Hepatocyte (in vitro differentiated cells): ENCODE results near the gene UNC93B1. TPM values are rescaled to one million over a fixed set of nuclear protein-coding genes. Genes with fewer than 3 reads are reported as not detected.

ENCODE experiments used
- DNase-seq: peaks from one replicate; pipeline ENCODE4 v3.0.0-alpha.2; 2016; ENCODE audit warnings: low spot score
- H2AFZ ChIP-seq: fragments of 200-600 bp; sonication (generic); 2 replicates; pipeline ENCODE4 v1.6.0; 2016; ENCODE audit warnings: antibody characterized with exemption, mild to moderate bottlenecking
- H3K27ac ChIP-seq: fragments of 200-600 bp; sonication (generic); 2 replicates; pipeline ENCODE4 v1.5.1; 2016; ENCODE audit warnings: mild to moderate bottlenecking
- H3K27me3 ChIP-seq: fragments of 200-600 bp; sonication (generic); 2 replicates; pipeline ENCODE4 v1.6.1; 2016
- H3K36me3 ChIP-seq: fragments of 200-600 bp; sonication (generic); replicated peaks from 2 replicates; pipeline ENCODE4 v1.5.1; 2016; ENCODE audit warnings: low read depth; ENCODE audit not compliant: insufficient read depth
- H3K4me1 ChIP-seq: fragments of 200-600 bp; sonication (generic); 2 replicates; pipeline ENCODE4 v1.5.1; 2016; ENCODE audit warnings: mild to moderate bottlenecking, moderate library complexity; ENCODE audit not compliant: insufficient read depth
- H3K4me2 ChIP-seq: fragments of 200-600 bp; sonication (generic); 2 replicates; pipeline ENCODE4 v1.6.0; 2016
- H3K4me3 ChIP-seq: fragments of 200-600 bp; sonication (generic); 2 replicates; pipeline ENCODE4 v1.5.1; 2016; ENCODE audit warnings: mild to moderate bottlenecking
- H3K79me2 ChIP-seq: fragments of 200-600 bp; sonication (generic); 2 replicates; pipeline ENCODE4 v1.6.0; 2017; ENCODE audit warnings: mild to moderate bottlenecking
- H3K9me2 ChIP-seq: fragments of 200-600 bp; sonication (generic); replicated peaks from 2 replicates; pipeline ENCODE4 v1.6.0; 2017; ENCODE audit warnings: mild to moderate bottlenecking; ENCODE audit not compliant: insufficient read depth
- H3K9me3 ChIP-seq: fragments of 200-600 bp; sonication (generic); 2 replicates; pipeline ENCODE4 v1.5.1; 2016; ENCODE audit warnings: low read depth, mild to moderate bottlenecking
- H4K20me1 ChIP-seq: fragments of 200-600 bp; sonication (generic); 2 replicates; pipeline ENCODE4 v1.6.0; 2016; ENCODE audit warnings: mild to moderate bottlenecking; ENCODE audit not compliant: insufficient read depth, poor library complexity, severe bottlenecking
- CTCF ChIP-seq: fragments of 200-600 bp; sonication (generic); IDR thresholded peaks from 2 replicates; pipeline ENCODE4 v1.5.1; 2016; ENCODE audit warnings: antibody characterized with exemption, mild to moderate bottlenecking; ENCODE audit not compliant: poor library complexity
- EZH2 ChIP-seq: fragments of 200-600 bp; sonication (generic); IDR thresholded peaks from 2 replicates; pipeline ENCODE4 v1.6.1; 2016; ENCODE audit warnings: antibody characterized with exemption, mild to moderate bottlenecking, borderline replicate concordance
- EZH2phosphoT487 ChIP-seq: fragments of 200-600 bp; sonication (generic); IDR thresholded peaks from one replicate; pipeline ENCODE4 v1.6.1; 2018; ENCODE audit warnings: antibody characterized with exemption, mild to moderate bottlenecking, low read depth, moderate library complexity; ENCODE audit not compliant: unreplicated experiment, severe bottlenecking
- WGBS: methylation state at CpG from one replicate; pipeline ENCODE4 v1.1.6; 2016; ENCODE audit warnings: low lambda C conversion rate; ENCODE audit errors: missing lambda C conversion rate; 5-methylcytosine and 5-hydroxymethylcytosine counted together
- polyA plus RNA-seq: library from polyadenylated mRNA; unstranded; fragments of >200 nt; fragmentation: Nextera tagmentation; extraction: Ambion mirVana; gene quantifications from 2 replicates; pipeline ENCODE4 v1.2.1, GENCODE V29; 2016
- total RNA-seq: library from RNA; depleted of rRNA; stranded (reverse); fragments of >200 nt; gene quantifications from 2 replicates; pipeline ENCODE4 v1.2.3, GENCODE V29; 2014

Gene UNC93B1
- total and polyA plus RNA-seq, 2 experiments from 2014 or later: 23.5 to 38.0 TPM

- 49% methylated on average over 13 of the region's 13 CpGs for WGBS
- no peaks in the 10 kb centered on the region for H3K9me2 ChIP-seq
- H3K36me3 ChIP-seq: no peaks in the 10 kb centered on the region
Observed at GRCh38 chr11:68038226-68038717, 34.4 kb upstream of the UNC93B1 start.

GRCh38 chr11:68037411-68038225 lies 33.7 kb upstream of the UNC93B1 start:
- no peak for DNase-seq
- no peak overlapping the region for H2AFZ ChIP-seq
- peak overlapping the region; percentile 84 for H3K4me2 ChIP-seq
- no peaks in the 10 kb centered on the region for H3K9me3 ChIP-seq
- no peaks in the 10 kb centered on the region for H3K9me2 ChIP-seq
- H3K4me3 ChIP-seq: no peak overlapping the region
- peaks cover 7% of the 10 kb centered on the region for H3K79me2 ChIP-seq
- peak overlapping the region; percentile 34 for H3K27ac ChIP-seq
- H4K20me1 ChIP-seq: no peaks in the 10 kb centered on the region
- no peaks in the 10 kb centered on the region for H3K27me3 ChIP-seq
- WGBS: 90% methylated on average over 20 of the region's 20 CpGs
- peaks cover 27% of the 10 kb centered on the region for H3K4me1 ChIP-seq
- TF ChIP-seq CTCF (no peak), EZH2 (no peak), EZH2phosphoT487 (no peak)
- no peaks in the 10 kb centered on the region for H3K36me3 ChIP-seq

More at GRCh38 chr11:68038226-68038717, 34.4 kb upstream of the UNC93B1 start:
- peak overlapping the region; percentile 84 for H3K4me2 ChIP-seq
- H3K79me2 ChIP-seq: peaks cover 7% of the 10 kb centered on the region
- peak overlapping the region; percentile 42 for H3K4me3 ChIP-seq
- H2AFZ ChIP-seq: peak overlapping the region; percentile 19
- H3K27ac ChIP-seq: peak overlapping the region; percentile 34
- H3K4me1 ChIP-seq: peaks cover 27% of the 10 kb centered on the region
- no peaks in the 10 kb centered on the region for H3K27me3 ChIP-seq
- DNase-seq: peak; percentile 73
- H4K20me1 ChIP-seq: no peaks in the 10 kb centered on the region
- TF ChIP-seq EZH2phosphoT487 (no peak), EZH2 (no peak), CTCF (no peak)
- H3K9me3 ChIP-seq: no peaks in the 10 kb centered on the region

- TF ChIP-seq CTCF (no peak), EZH2phosphoT487 (no peak), EZH2 (no peak)
- no peaks in the 10 kb centered on the region for H3K27me3 ChIP-seq
- no peak overlapping the region for H2AFZ ChIP-seq
- no peak overlapping the region for H3K4me2 ChIP-seq
- peaks cover 12% of the 10 kb centered on the region for H3K79me2 ChIP-seq
- H3K27ac ChIP-seq: no peak overlapping the region
- DNase-seq: no peak
- H3K9me3 ChIP-seq: no peaks in the 10 kb centered on the region
- 93% methylated on average over 14 of the region's 14 CpGs for WGBS
- H3K9me2 ChIP-seq: no peaks in the 10 kb centered on the region
- no peaks in the 10 kb centered on the region for H3K36me3 ChIP-seq
- no peaks in the 10 kb centered on the region for H4K20me1 ChIP-seq
- peaks cover 27% of the 10 kb centered on the region for H3K4me1 ChIP-seq
- no peak overlapping the region for H3K4me3 ChIP-seq
Observed at GRCh38 chr11:68036717-68037239, 32.9 kb upstream of the UNC93B1 start.
